IMR-90 (cell line): ENCODE data around the gene ADAMTS18. TPM values are rescaled to one million over a fixed set of nuclear protein-coding genes. Genes with fewer than 3 reads are reported as not detected.

Source experiments
- ATAC-seq: fragments of 200-7000 bp; cut with Tn5 transposase; 2 replicates; pipeline ENCODE4 v1.9.1; 2020; ENCODE audit warnings: low read depth, mild to moderate bottlenecking, moderate library complexity
- BruUV-seq: library from RNA; stranded (reverse); fragments of 400-500 nt; replicated peaks from 2 replicates; lab custom pipeline; 2021; lab: Mats Ljungman, UMichigan
- CTCF ChIA-PET: fragments of 300-600 bp; formaldehyde crosslinking; extraction: SDS; loops from one replicate; lab custom pipeline; 2021; ENCODE audit warnings: antibody characterized with exemption; lab: Yijun Ruan, JAX
- POLR2A ChIA-PET: fragments of 300-600 bp; sonication (Branson Sonifier 250); formaldehyde crosslinking; loops from one replicate; lab custom pipeline; 2022; ENCODE audit warnings: antibody characterized with exemption; ENCODE audit not compliant: unreplicated experiment; lab: Charles Lee
- DNase-seq: peaks from one replicate; pipeline ENCODE4 v3.0.0; 2013
- H2AFZ ChIP-seq: replicated peaks from 2 replicates; pipeline ENCODE3; 2013; ENCODE audit warnings: low read length, mild to moderate bottlenecking; ENCODE audit not compliant: poor library complexity
- H2AK5ac ChIP-seq: 2 replicates; pipeline ENCODE4 v1.6.1; 2013; ENCODE audit warnings: low read depth, low read length, inconsistent platforms
- H2AK9ac ChIP-seq: replicated peaks from 2 replicates; pipeline ENCODE3; 2013; ENCODE audit warnings: mild to moderate bottlenecking, low read depth, low read length, moderate library complexity; ENCODE audit not compliant: poor library complexity
- H2BK120ac ChIP-seq: 2 replicates; pipeline ENCODE4 v1.6.1; 2013; ENCODE audit warnings: low read depth, low read length, inconsistent platforms
- H2BK15ac ChIP-seq: 3 replicates; pipeline ENCODE4 v1.6.1; 2013; ENCODE audit warnings: low read depth, low read length, inconsistent platforms
- H2BK20ac ChIP-seq: 2 replicates; pipeline ENCODE4 v1.6.1; 2013; ENCODE audit warnings: low read depth, mild to moderate bottlenecking, inconsistent platforms, low read length, moderate library complexity
- H2BK5ac ChIP-seq: 2 replicates; pipeline ENCODE4 v1.6.1; 2013; ENCODE audit warnings: mild to moderate bottlenecking, low read depth, low read length, inconsistent platforms; ENCODE audit not compliant: poor library complexity, severe bottlenecking
- H3K14ac ChIP-seq: replicated peaks from 2 replicates; pipeline ENCODE4 v1.6.1; 2013; ENCODE audit warnings: low read depth, low read length, inconsistent platforms
- H3K18ac ChIP-seq: 2 replicates; pipeline ENCODE4 v1.6.1; 2013; ENCODE audit warnings: low read depth, low read length, control low read depth
- H3K23ac ChIP-seq: 2 replicates; pipeline ENCODE4 v1.6.1; 2013; ENCODE audit warnings: low read depth, low read length, inconsistent platforms
- H3K27ac ChIP-seq: 2 replicates; pipeline ENCODE4 v1.5.1; 2013; ENCODE audit warnings: mild to moderate bottlenecking, control low read depth, low read length; ENCODE audit not compliant: insufficient read depth
- H3K27me3 ChIP-seq: 2 replicates; pipeline ENCODE4 v1.6.1; 2013; ENCODE audit warnings: low read length; ENCODE audit not compliant: control insufficient read depth, insufficient read depth
- H3K36me3 ChIP-seq: 2 replicates; pipeline ENCODE4 v1.6.1; 2013; ENCODE audit warnings: low read length, mixed read lengths; ENCODE audit not compliant: control insufficient read depth, insufficient read depth
- H3K4ac ChIP-seq: 2 replicates; pipeline ENCODE4 v1.6.1; 2013; ENCODE audit warnings: low read depth, low read length, inconsistent platforms
- H3K4me1 ChIP-seq: 2 replicates; pipeline ENCODE4 v1.6.1; 2013; ENCODE audit warnings: low read length, mixed read lengths; ENCODE audit not compliant: control insufficient read depth, insufficient read depth
- H3K4me2 ChIP-seq: 2 replicates; pipeline ENCODE4 v1.6.1; 2013; ENCODE audit warnings: low read depth, mild to moderate bottlenecking, control low read depth, low read length, moderate library complexity
- H3K4me3 ChIP-seq: 2 replicates; pipeline ENCODE4 v1.5.1; 2013; ENCODE audit warnings: low read depth, mild to moderate bottlenecking, control low read depth, low read length, moderate library complexity; ENCODE audit not compliant: insufficient read depth
- H3K56ac ChIP-seq: 2 replicates; pipeline ENCODE4 v1.6.1; 2013; ENCODE audit warnings: low read length, inconsistent platforms; ENCODE audit not compliant: insufficient read depth; ENCODE audit errors: extremely low read depth
- H3K79me1 ChIP-seq, 2 experiments: 2 replicates each; pipeline ENCODE4 v1.6.1; 2013; ENCODE audit warnings: low read length in 2 of 2, inconsistent platforms in 1 of 2, low read depth in 1 of 2
- H3K9ac ChIP-seq: 2 replicates; pipeline ENCODE4 v1.6.1; 2013; ENCODE audit warnings: low read depth, low read length, control low read depth
- H3K9me1 ChIP-seq: 2 replicates; pipeline ENCODE4 v1.6.1; 2013; ENCODE audit warnings: low read length, inconsistent platforms; ENCODE audit not compliant: insufficient read depth
- H3K9me3 ChIP-seq: 2 replicates; pipeline ENCODE4 v1.6.1; 2013; ENCODE audit warnings: low read length; ENCODE audit not compliant: control insufficient read depth, insufficient read depth
- H4K20me1 ChIP-seq: 2 replicates; pipeline ENCODE4 v1.6.1; 2013; ENCODE audit warnings: low read length, inconsistent platforms; ENCODE audit not compliant: insufficient read depth
- H4K5ac ChIP-seq: 2 replicates; pipeline ENCODE4 v1.6.1; 2013; ENCODE audit warnings: mild to moderate bottlenecking, low read depth, low read length, control low read depth
- H4K8ac ChIP-seq, 2 experiments: 2 replicates each; pipeline ENCODE4 v1.6.1; 2013; ENCODE audit warnings: low read depth in 2 of 2, low read length in 2 of 2, control low read depth in 1 of 2, inconsistent platforms in 1 of 2
- H4K91ac ChIP-seq: 2 replicates; pipeline ENCODE4 v1.6.1; 2013; ENCODE audit warnings: low read depth, low read length, inconsistent platforms; ENCODE audit not compliant: insufficient read depth
- BHLHE40 ChIP-seq: fragments of 150-350 bp; IDR thresholded peaks from 2 replicates; pipeline ENCODE4 v1.6.1; 2016; ENCODE audit warnings: mild to moderate bottlenecking, low read depth, low read length
- CEBPB ChIP-seq: IDR thresholded peaks from 2 replicates; pipeline ENCODE4 v1.6.1; 2012; ENCODE audit warnings: low read depth, low read length, improper control_type of control experiment
- CHD1 ChIP-seq: IDR thresholded peaks from 2 replicates; pipeline ENCODE4 v1.6.1; 2012; ENCODE audit warnings: low read depth, low read length, improper control_type of control experiment
- CTCF ChIP-seq: conservative IDR thresholded peaks from 2 replicates; pipeline ENCODE4 v1.5.1; 2012; ENCODE audit warnings: mild to moderate bottlenecking, low read depth, low read length, improper control_type of control experiment
- ELK1 ChIP-seq: fragments of 150-350 bp; IDR thresholded peaks from 2 replicates; pipeline ENCODE4 v1.6.1; 2016; ENCODE audit warnings: low read depth, mild to moderate bottlenecking, low read length, moderate library complexity, borderline replicate concordance
- FOS ChIP-seq: fragments of 150-350 bp; IDR thresholded peaks from 2 replicates; pipeline ENCODE4 v1.6.1; 2016; ENCODE audit warnings: low read depth, low read length
- MAFK ChIP-seq: IDR thresholded peaks from 2 replicates; pipeline ENCODE4 v1.6.1; 2012; ENCODE audit warnings: low read depth, low read length, improper control_type of control experiment
- MAZ ChIP-seq: IDR thresholded peaks from 2 replicates; pipeline ENCODE4 v1.6.1; 2012; ENCODE audit warnings: low read depth, mild to moderate bottlenecking, low read length, improper control_type of control experiment, moderate library complexity, borderline replicate concordance
- MXI1 ChIP-seq: IDR thresholded peaks from 2 replicates; pipeline ENCODE4 v1.6.1; 2012; ENCODE audit warnings: low read depth, mild to moderate bottlenecking, low read length, moderate library complexity, borderline replicate concordance
- POLR2A ChIP-seq: IDR thresholded peaks from 2 replicates; pipeline ENCODE4 v1.6.1; 2012; ENCODE audit warnings: mild to moderate bottlenecking, low read depth, low read length
- RAD21 ChIP-seq: IDR thresholded peaks from 2 replicates; pipeline ENCODE4 v1.6.1; 2012; ENCODE audit warnings: low read length, improper control_type of control experiment
- RCOR1 ChIP-seq: IDR thresholded peaks from 2 replicates; pipeline ENCODE4 v1.6.1; 2012; ENCODE audit warnings: mild to moderate bottlenecking, low read length, improper control_type of control experiment; ENCODE audit not compliant: insufficient replicate concordance
- RFX5 ChIP-seq: IDR thresholded peaks from 2 replicates; pipeline ENCODE4 v1.8.0; 2012; ENCODE audit warnings: low read depth, mild to moderate bottlenecking, low read length, moderate library complexity
- SMC3 ChIP-seq: fragments of 150-350 bp; IDR thresholded peaks from 2 replicates; pipeline ENCODE4 v1.6.1; 2016; ENCODE audit warnings: low read depth, mild to moderate bottlenecking, antibody characterized with exemption, low read length, moderate library complexity
- USF2 ChIP-seq: fragments of 150-350 bp; IDR thresholded peaks from 2 replicates; pipeline ENCODE4 v1.6.1; 2017; ENCODE audit warnings: mild to moderate bottlenecking, antibody characterized with exemption, low read length, low read depth
- WGBS, 2 experiments: methylation state at CpG; one replicate each; pipeline versions ENCODE4 v1.1.5 to v1.1.7; 2013; ENCODE audit warnings: missing lambda C conversion rate in 2 of 2; ENCODE audit not compliant: insufficient read length in 1 of 2; ENCODE audit errors: extremely low coverage in 2 of 2; 5-methylcytosine and 5-hydroxymethylcytosine counted together
- dilution Hi-C: fragments of 300-500 bp; cut with HindIII; formaldehyde crosslinking; loops from one replicate; pipeline ENCODE4 v1.14.3; 2018; ENCODE audit warnings: low sequenced_read_pairs; ENCODE audit not compliant: unreplicated experiment
- in situ Hi-C: fragments of 300-500 bp; cut with MboI; formaldehyde crosslinking; loops from 3 replicates; pipeline ENCODE4 v1.14.3; 2019; ENCODE audit warnings: low sequenced_read_pairs, inconsistent platforms, mixed read lengths
- intact Hi-C: fragments of 100-400 bp; cut with micrococcal nuclease; formaldehyde crosslinking; loops from 2 replicates; pipeline ENCODE4 v1.10.0; 2022
- polyA plus RNA-seq, 3 experiments: library from polyadenylated mRNA; depleted of rRNA; stranded (reverse); fragments of >200 nt; gene quantifications; 2 replicates each; pipeline ENCODE4 v1.2.3, GENCODE V29; 2012; ENCODE audit warnings: low replicate concordance in 1 of 3
- total RNA-seq: library from RNA; depleted of rRNA; stranded (reverse); fragments of >200 nt; gene quantifications from 2 replicates; pipeline ENCODE4 v1.2.3, GENCODE V29; 2012

ADAMTS18 gene
- total and polyA plus RNA-seq, 2 of the 4 experiments (the other 2 are of a cell fraction): not detected

GRCh38 chr16:77285676-77286075, 149.2 kb downstream of the ADAMTS18 start:
- no peaks in the 10 kb centered on the region for H3K36me3 ChIP-seq
- H3K4me2 ChIP-seq: no peak overlapping the region
- in situ Hi-C loops: no loop called here
- no peak overlapping the region for H3K56ac ChIP-seq
- H2AK5ac ChIP-seq: no peak overlapping the region
- WGBS, 2 experiments: 80% methylated on average over 5 of the region's 5 CpGs; no CpG with 5 or more reads in 1 of the 2 experiments
- no peak for TF ChIP-seq MXI1
- TF ChIP-seq ELK1: no peak
- no peak for TF ChIP-seq BHLHE40
- TF ChIP-seq MAZ: no peak
- TF ChIP-seq CTCF: no peak
- TF ChIP-seq RFX5: no peak
- TF ChIP-seq FOS: no peak
- no peak for TF ChIP-seq RAD21
- TF ChIP-seq CHD1: no peak
- no peak for TF ChIP-seq RCOR1
- TF ChIP-seq USF2: no peak
- TF ChIP-seq POLR2A: no peak
- TF ChIP-seq SMC3: no peak
- no peak for TF ChIP-seq CEBPB
- no peak for TF ChIP-seq MAFK
- no peak overlapping the region for H3K23ac ChIP-seq
- H3K27ac ChIP-seq: no peak overlapping the region
- no peaks in the 10 kb centered on the region for H3K27me3 ChIP-seq
- dilution Hi-C loops: no loop called here
- H3K9ac ChIP-seq: no peak overlapping the region
- no peak overlapping the region for H4K91ac ChIP-seq
- ATAC-seq: no peak
- H2BK15ac ChIP-seq: no peak overlapping the region
- no peak overlapping the region for H2BK5ac ChIP-seq
- H2BK120ac ChIP-seq: no peak overlapping the region
- ChIA-PET CTCF (no interaction called here), POLR2A (no interaction called here)
- H3K14ac ChIP-seq: no peak overlapping the region
- BruUV-seq: no TSS peak
- no peaks in the 10 kb centered on the region for H3K9me3 ChIP-seq
- no peak for DNase-seq
- H2AFZ ChIP-seq: no peak overlapping the region
- no peak overlapping the region for H3K4me3 ChIP-seq
- no peak overlapping the region for H2AK9ac ChIP-seq
- H2BK20ac ChIP-seq: no peak overlapping the region
- no peaks in the 10 kb centered on the region for H3K79me1 ChIP-seq
- H3K4ac ChIP-seq: no peak overlapping the region
- peaks cover 6% of the 10 kb centered on the region for H3K4me1 ChIP-seq
- intact Hi-C loops: no loop called here
- no peak overlapping the region for H4K5ac ChIP-seq
- no peaks in the 10 kb centered on the region for H3K9me1 ChIP-seq
- no peaks in the 10 kb centered on the region for H4K20me1 ChIP-seq
- no peak overlapping the region for H4K8ac ChIP-seq
- H3K18ac ChIP-seq: no peak overlapping the region
